Prostate gland (tissue), 2 donors: ENCODE measurements around the gene PRSS27. TPM values are rescaled to one million over a fixed set of nuclear protein-coding genes. Genes with fewer than 3 reads are reported as not detected.
"Not testable (repeated sequence)": the region's sequence is repeated elsewhere in the genome, so short reads cannot be mapped to it uniquely, and the experiment has no call there.

ENCODE experiments used
- DNase-seq: peaks from one replicate; pipeline ENCODE4 v3.0.0-alpha.2; 2019; ENCODE audit warnings: low spot score
- H3K27ac ChIP-seq, 2 donors: fragments of 200-600 bp; sonication (generic); 2 replicates each; pipeline ENCODE4 v1.5.1; 2017 to 2019
- H3K27me3 ChIP-seq: fragments of 200-600 bp; sonication (generic); replicated peaks from 2 replicates; pipeline ENCODE4 v1.5.1; 2019; ENCODE audit not compliant: insufficient read depth
- H3K36me3 ChIP-seq, 2 donors: fragments of 200-600 bp; sonication (generic); 1 replicate in 1 of 2; 2 replicates in 1 of 2; pipeline versions ENCODE4 v1.5.1 to v1.8.1; 2017 to 2019
- H3K4me1 ChIP-seq: fragments of 200-600 bp; sonication (generic); replicated peaks from 2 replicates; pipeline ENCODE4 v1.5.1; 2019
- H3K4me3 ChIP-seq, 2 donors: fragments of 200-600 bp; sonication (generic); 2 replicates each; pipeline ENCODE4 v1.5.1; 2017 to 2019
- H3K9me3 ChIP-seq: fragments of 200-600 bp; sonication (generic); 2 replicates; pipeline ENCODE4 v1.5.1; 2017
- POLR2A ChIP-seq: fragments of 450-650 bp; IDR thresholded peaks from one replicate; pipeline ENCODE4 v1.6.1; 2016; ENCODE audit warnings: antibody characterized with exemption, mild to moderate bottlenecking
- POLR2AphosphoS5 ChIP-seq: sonication (generic); formaldehyde crosslinking; IDR thresholded peaks from one replicate; pipeline ENCODE4 v1.6.1; 2017; ENCODE audit warnings: antibody characterized with exemption
- WGBS: methylation state at CpG from one replicate; pipeline ENCODE4 v1.1.5; 2018; 5-methylcytosine and 5-hydroxymethylcytosine counted together
- intact Hi-C: fragments of 100-400 bp; cut with DNase I; formaldehyde crosslinking; loops from one replicate; pipeline ENCODE4 v1.14.2; 2022
- total RNA-seq, 2 donors: library from RNA; depleted of rRNA; stranded (reverse); fragments of >200 nt; gene quantifications; one replicate each; pipeline ENCODE4 v1.1.0, GENCODE V29; 2016
- TF ChIP-seq, protein P1 (sequence below), 4 experiments: fragments of 200-600 bp in 2 of 4; fragments of 450-650 bp in 2 of 4; sonication (generic) in 2 of 4; IDR thresholded peaks; 1 replicate in 3 of 4; 2 replicates in 1 of 4; pipeline ENCODE4 v1.5.1; 2016 to 2019; ENCODE audit warnings: antibody characterized with exemption in 4 of 4, mild to moderate bottlenecking in 2 of 4, moderate library complexity in 2 of 4

PRSS27 gene
- total RNA-seq, 2 donors from 2014 or later, result 1.9 to 6.9 TPM

DNA sequence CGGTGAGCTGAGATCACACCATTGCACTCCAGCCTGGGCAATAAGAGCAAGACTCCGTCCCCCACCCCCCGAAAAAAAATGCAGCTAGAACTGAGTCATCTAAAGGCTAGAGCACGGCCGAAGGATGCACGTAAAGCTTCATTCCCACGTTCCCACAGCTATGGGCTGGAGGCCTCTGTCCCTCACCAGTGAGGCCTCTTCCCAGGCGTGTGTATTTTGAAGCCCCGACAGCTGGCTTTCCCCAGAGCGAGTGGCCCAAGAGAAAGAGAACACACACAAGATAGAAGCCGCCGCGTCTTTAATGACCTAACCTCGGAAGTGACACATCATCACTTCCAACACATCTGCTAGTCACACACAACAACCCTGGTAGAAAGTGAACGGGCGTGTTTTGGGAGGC lies 44.3 kb downstream of the PRSS27 start:
- no peak for DNase-seq
- Histone ChIP-seq H3K36me3 (no peaks in the 10 kb centered on the region), H3K27me3 (no peaks in the 10 kb centered on the region), H3K27ac (no peak overlapping the region), H3K4me3 (no peak overlapping the region), H3K4me1 (peaks cover 6% of the 10 kb centered on the region), H3K9me3 (no peaks in the 10 kb centered on the region)
- intact Hi-C loops, result no loop called here
- 84% methylated on average over 16 of the region's 16 CpGs for WGBS
- TF ChIP-seq POLR2AphosphoS5 (no peak), POLR2A (no peak)
- TF ChIP-seq, protein P1, sequence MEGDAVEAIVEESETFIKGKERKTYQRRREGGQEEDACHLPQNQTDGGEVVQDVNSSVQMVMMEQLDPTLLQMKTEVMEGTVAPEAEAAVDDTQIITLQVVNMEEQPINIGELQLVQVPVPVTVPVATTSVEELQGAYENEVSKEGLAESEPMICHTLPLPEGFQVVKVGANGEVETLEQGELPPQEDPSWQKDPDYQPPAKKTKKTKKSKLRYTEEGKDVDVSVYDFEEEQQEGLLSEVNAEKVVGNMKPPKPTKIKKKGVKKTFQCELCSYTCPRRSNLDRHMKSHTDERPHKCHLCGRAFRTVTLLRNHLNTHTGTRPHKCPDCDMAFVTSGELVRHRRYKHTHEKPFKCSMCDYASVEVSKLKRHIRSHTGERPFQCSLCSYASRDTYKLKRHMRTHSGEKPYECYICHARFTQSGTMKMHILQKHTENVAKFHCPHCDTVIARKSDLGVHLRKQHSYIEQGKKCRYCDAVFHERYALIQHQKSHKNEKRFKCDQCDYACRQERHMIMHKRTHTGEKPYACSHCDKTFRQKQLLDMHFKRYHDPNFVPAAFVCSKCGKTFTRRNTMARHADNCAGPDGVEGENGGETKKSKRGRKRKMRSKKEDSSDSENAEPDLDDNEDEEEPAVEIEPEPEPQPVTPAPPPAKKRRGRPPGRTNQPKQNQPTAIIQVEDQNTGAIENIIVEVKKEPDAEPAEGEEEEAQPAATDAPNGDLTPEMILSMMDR (IDR thresholded peaks at IDR 0.05), result no peak

DNA sequence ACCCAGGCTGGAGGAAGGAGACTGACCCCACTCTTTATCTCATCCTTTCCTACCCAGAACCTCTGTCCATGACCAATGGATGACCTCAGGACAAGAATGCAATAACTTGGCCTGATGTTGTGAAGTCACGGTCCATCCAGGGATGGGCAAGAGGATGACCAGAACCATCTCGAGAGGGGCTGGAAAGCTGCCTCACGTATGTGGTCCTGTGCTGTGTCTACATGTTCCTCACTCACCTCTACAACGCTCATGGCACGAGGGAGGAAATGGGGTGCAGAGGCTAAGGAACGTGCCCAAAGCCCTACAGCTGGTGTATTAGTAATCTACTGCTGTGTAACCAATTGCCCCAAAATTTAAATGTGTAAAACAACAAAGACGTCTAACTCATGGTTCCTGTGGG lies 45.0 kb downstream of the PRSS27 start:
- H3K27me3 ChIP-seq, result no peaks in the 10 kb centered on the region
- H3K27ac ChIP-seq, result no peak overlapping the region
- no peak for TF ChIP-seq POLR2A
- TF ChIP-seq, protein P1 (IDR thresholded peaks at IDR 0.05), result no peak
- TF ChIP-seq POLR2AphosphoS5, result no peak
- WGBS, result 81% methylated on average over 7 of the region's 7 CpGs
- H3K4me3 ChIP-seq, result no peak overlapping the region
- peaks cover 6% of the 10 kb centered on the region for H3K4me1 ChIP-seq
- no peak for DNase-seq
- H3K9me3 ChIP-seq, result no peaks in the 10 kb centered on the region
- no peaks in the 10 kb centered on the region for H3K36me3 ChIP-seq
- intact Hi-C loops, result no loop called here

DNA sequence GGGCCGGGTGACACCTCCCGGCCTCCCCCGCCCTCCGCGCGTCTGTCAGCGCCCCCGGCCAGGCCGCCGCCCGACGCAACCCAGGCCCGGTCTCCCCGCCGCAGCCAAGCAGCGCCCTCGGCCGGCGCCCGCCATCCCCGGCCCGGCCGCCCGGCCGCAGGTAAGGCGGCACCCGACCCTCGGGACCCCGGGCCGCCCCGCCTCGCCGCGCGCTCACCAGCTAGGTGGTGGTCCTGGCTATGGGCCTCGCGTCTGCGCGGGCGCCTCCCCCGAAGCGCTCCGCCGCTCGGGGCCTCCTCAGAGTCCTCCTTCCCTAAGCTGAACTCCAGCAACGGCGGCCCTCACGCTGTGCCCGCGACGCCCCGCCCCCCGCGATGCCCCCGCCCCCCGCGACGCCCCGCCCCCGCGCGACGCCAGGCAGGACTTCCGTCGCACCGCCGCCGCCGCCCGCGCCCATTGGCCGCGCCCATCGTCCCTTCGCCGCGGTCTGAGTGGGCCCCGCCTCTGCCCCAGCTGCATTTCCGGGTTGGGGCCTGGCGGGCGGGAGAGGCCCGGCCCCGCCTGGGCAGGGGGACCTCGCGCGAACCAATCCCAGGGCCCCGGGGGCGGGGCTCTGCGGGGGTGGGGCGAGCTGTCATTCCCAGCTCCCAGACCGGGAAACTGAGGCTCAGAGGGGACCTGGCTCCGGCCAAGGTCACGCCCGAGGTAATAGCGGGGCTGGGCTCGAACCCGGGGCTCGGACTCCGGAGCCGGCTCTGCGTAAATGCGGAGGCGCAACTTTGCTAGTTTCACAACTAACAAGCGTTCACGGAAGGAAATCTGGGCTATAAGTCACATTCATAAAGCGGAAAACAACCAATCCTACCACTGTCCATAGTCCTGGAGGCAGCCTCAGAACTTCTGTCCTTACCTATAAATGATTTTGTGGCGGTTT lies 46.7 kb downstream of the PRSS27 start:
- no peaks in the 10 kb centered on the region for H3K27me3 ChIP-seq
- TF ChIP-seq POLR2A (peak; percentile 79), POLR2AphosphoS5 (peak; percentile 60)
- TF ChIP-seq, protein P1 (IDR thresholded peaks at IDR 0.05), result no peak
- intact Hi-C loops, result loop anchor here (5.0 kb wide), 1 partner anchor 136 kb away; the partner anchor contains the start of gene PDPK1
- peaks cover 6% of the 10 kb centered on the region for H3K4me1 ChIP-seq
- under 1% methylated on average over 56 of the region's 107 CpGs for WGBS
- peak; percentile 94 for DNase-seq
- peak overlapping the region; percentile 74 to 77 for H3K27ac ChIP-seq
- peak overlapping the region; percentile 43 to 58 for H3K4me3 ChIP-seq
- H3K9me3 ChIP-seq, result no peaks in the 10 kb centered on the region
- no peaks in the 10 kb centered on the region for H3K36me3 ChIP-seq

DNA sequence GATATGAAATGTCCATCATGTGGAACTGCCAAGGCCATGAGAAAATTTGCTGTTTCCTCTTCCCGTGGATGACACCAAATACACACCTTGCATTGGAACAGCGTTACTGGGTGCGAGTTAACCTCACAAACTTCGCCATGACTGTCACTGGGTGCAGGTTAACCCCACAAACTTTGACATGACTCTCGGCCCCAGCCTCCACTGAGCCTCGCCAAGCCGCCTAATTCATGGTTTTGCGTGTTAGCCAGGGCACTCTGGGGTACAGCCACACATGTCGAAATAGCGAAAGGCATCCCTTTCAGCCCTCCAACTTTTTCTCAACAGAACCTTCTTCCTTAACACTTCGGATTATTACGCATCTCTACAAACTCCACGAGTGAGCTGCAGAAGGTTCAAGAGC lies 48.3 kb downstream of the PRSS27 start:
- H3K27ac ChIP-seq, result peak overlapping the region; percentile 18 to 77
- H3K4me3 ChIP-seq, result peak overlapping the region in 1 of 2 donors; percentile 58
- DNase-seq, result no peak
- H3K36me3 ChIP-seq, result no peaks in the 10 kb centered on the region
- intact Hi-C loops, result loop anchor here (5.0 kb wide), 1 partner anchor 134 kb away; the partner anchor contains the start of gene PDPK1
- H3K4me1 ChIP-seq, result peaks cover 6% of the 10 kb centered on the region
- no peaks in the 10 kb centered on the region for H3K9me3 ChIP-seq
- no peaks in the 10 kb centered on the region for H3K27me3 ChIP-seq
- 90% methylated on average over 13 of the region's 13 CpGs for WGBS
- TF ChIP-seq, protein P1 (IDR thresholded peaks at IDR 0.05), result no peak
- TF ChIP-seq POLR2AphosphoS5, result no peak
- no peak for TF ChIP-seq POLR2A

DNA sequence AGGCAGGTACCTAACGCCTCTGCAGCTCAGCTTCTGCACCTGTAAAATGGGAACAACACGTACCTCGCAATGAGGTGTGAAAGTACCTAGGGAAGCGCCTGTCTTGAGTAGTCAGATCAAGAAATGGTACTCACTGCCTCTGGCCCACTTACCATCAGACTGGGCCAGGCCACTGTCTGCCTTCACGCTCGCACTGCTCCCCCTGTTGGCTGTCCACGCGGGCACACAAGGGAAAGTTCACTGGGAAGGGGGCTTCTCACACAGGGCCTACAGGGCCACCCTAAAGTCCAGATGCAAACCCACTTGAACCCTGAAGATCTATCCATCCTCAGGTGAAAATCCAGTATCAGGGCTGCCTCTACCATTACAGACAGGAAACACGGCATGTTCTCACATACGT lies 48.8 kb downstream of the PRSS27 start:
- H3K9me3 ChIP-seq, H3K27ac ChIP-seq, DNase-seq, H3K4me1 ChIP-seq, H3K36me3 ChIP-seq, H3K4me3 ChIP-seq, H3K27me3 ChIP-seq: not testable (repeated sequence)
- intact Hi-C loops, result loop anchor here (5.0 kb wide), 1 partner anchor 134 kb away; the partner anchor contains the start of gene PDPK1
- 71% methylated on average over 10 of the region's 10 CpGs for WGBS
